NB4 (cell line): ENCODE measurements around the gene RAB30.

ENCODE experiments used
- POLR2A ChIP-seq: IDR thresholded peaks from 2 replicates; pipeline ENCODE4 v1.6.1; 2011; ENCODE audit warnings: mild to moderate bottlenecking; ENCODE audit not compliant: insufficient read length; ENCODE audit errors: extremely low read depth
- TF ChIP-seq, protein P1 (sequence below): IDR thresholded peaks from one replicate; pipeline ENCODE4 v1.5.1; 2012; ENCODE audit warnings: low read depth, low read length

DNA sequence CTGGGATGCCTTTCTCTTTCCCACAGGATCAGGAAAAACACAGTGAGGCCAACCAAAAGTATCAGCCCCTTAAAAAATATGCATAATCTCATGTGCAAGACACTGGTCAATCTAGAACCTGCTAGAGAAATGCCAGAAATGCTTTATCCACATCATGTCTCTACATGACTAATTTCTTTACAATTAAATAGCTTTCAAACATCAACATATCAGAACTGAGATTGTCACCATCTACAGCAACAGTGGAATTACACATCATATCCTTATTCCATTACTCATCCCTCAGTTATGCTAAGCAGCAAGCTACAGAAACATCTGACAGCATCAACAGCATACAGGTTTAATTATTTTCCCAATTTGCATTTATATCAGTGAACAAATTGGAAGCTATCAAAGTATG, 91.4 kb downstream of the RAB30 start:
- TF ChIP-seq, protein P1, sequence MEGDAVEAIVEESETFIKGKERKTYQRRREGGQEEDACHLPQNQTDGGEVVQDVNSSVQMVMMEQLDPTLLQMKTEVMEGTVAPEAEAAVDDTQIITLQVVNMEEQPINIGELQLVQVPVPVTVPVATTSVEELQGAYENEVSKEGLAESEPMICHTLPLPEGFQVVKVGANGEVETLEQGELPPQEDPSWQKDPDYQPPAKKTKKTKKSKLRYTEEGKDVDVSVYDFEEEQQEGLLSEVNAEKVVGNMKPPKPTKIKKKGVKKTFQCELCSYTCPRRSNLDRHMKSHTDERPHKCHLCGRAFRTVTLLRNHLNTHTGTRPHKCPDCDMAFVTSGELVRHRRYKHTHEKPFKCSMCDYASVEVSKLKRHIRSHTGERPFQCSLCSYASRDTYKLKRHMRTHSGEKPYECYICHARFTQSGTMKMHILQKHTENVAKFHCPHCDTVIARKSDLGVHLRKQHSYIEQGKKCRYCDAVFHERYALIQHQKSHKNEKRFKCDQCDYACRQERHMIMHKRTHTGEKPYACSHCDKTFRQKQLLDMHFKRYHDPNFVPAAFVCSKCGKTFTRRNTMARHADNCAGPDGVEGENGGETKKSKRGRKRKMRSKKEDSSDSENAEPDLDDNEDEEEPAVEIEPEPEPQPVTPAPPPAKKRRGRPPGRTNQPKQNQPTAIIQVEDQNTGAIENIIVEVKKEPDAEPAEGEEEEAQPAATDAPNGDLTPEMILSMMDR = no peak
- no peak for TF ChIP-seq POLR2A
